ENCODE results near the gene CSNK1G1.

DNA sequence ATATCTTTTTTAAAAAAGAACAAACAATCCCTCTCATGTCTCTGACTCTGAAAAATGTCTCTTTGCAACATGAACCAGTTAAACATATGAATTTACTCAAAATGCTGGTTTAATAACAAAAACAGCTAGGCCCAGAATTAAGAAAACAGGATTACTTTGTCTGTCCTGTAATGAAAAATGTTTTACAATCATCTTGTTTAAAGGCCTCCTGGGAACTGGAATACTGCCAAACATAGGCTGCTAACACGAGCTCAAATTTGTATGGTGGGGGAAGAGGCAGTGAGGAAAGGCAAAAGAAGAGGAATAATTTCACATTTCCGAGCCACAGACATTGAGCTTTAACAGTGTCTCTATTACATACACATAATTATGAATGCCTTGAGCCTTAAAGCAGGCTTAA is 131.5 kb downstream of the CSNK1G1 start:
- TF ChIP-seq CTCF (IDR thresholded peaks at IDR 0.05; ENCODE audit: low read depth, low read length, poor library complexity, severe bottlenecking) (no peak), EZH2phosphoT487 (IDR thresholded peaks at IDR 0.05; ENCODE audit: borderline replicate concordance, low read length) (no peak)
